ENCODE results near the gene SOX11.

GRCh38 chr2:5673145-5674025, 18.8 kb upstream of the SOX11 start:
- TF ChIP-seq TAF1 (IDR thresholded peaks at IDR 0.05; ENCODE audit: low read depth) (no peak), REST (IDR thresholded peaks at IDR 0.05; ENCODE audit: borderline replicate concordance) (no peak), CTCF (IDR thresholded peaks at IDR 0.05; ENCODE audit: poor library complexity, severe bottlenecking) (no peak), EP300 (conservative IDR thresholded peaks at IDR 0.05; ENCODE audit: poor library complexity, severe bottlenecking) (no peak), EZH2 (IDR thresholded peaks at IDR 0.05; ENCODE audit: borderline replicate concordance, insufficient read depth, low read length, poor library complexity, severe bottlenecking) (no peak), POLR2AphosphoS5 (IDR thresholded peaks at IDR 0.05) (no peak)
